Testis (tissue), 2 donors: ENCODE results near the gene CHGA.

ENCODE experiments used
- POLR2A ChIP-seq: fragments of 450-650 bp; IDR thresholded peaks from one replicate; pipeline ENCODE4 v1.6.1; 2017; ENCODE audit warnings: antibody characterized with exemption, mild to moderate bottlenecking, moderate library complexity
- TF ChIP-seq, protein P1 (sequence below), 3 experiments: fragments of 450-650 bp in 2 of 3; fragments of 200-600 bp in 1 of 3; sonication (generic) in 1 of 3; IDR thresholded peaks; one replicate each; pipeline ENCODE4 v1.5.1; 2016 to 2019; ENCODE audit warnings: antibody characterized with exemption in 3 of 3, mild to moderate bottlenecking in 2 of 3, moderate library complexity in 1 of 3

DNA sequence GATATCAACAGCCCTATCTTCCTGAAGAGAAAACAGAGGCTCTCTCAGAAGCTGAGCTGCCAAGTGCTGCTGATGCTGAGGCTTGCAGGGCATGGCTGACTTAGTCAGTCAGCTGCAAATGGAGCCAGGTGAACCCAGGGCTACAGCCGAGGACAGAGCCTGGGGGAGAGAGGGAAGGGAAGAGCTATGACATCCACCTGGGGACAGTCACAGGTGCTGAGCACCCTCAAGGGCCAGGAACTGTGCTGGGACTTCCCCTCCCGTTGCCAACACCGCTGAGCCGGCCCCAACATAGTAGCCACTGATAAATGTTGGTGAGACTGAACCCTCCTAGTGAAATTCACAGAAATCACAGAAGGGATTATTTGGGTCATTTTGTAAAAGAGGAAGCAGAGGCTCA is 6.7 kb upstream of the CHGA start:
- TF ChIP-seq, protein P1, sequence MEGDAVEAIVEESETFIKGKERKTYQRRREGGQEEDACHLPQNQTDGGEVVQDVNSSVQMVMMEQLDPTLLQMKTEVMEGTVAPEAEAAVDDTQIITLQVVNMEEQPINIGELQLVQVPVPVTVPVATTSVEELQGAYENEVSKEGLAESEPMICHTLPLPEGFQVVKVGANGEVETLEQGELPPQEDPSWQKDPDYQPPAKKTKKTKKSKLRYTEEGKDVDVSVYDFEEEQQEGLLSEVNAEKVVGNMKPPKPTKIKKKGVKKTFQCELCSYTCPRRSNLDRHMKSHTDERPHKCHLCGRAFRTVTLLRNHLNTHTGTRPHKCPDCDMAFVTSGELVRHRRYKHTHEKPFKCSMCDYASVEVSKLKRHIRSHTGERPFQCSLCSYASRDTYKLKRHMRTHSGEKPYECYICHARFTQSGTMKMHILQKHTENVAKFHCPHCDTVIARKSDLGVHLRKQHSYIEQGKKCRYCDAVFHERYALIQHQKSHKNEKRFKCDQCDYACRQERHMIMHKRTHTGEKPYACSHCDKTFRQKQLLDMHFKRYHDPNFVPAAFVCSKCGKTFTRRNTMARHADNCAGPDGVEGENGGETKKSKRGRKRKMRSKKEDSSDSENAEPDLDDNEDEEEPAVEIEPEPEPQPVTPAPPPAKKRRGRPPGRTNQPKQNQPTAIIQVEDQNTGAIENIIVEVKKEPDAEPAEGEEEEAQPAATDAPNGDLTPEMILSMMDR (IDR thresholded peaks at IDR 0.05) = no peak
- no peak for TF ChIP-seq POLR2A
